HG02642 (cell line): ENCODE data around the gene TMEM126A.
A peak's percentile ranks its signal among the peaks of the same experiment; 100 is the strongest.

Experiments used
- ATAC-seq: cut with Tn5 transposase; IDR thresholded peaks from one replicate; pipeline ENCODE4 v1.9.1; 2021; ENCODE audit warnings: mild to moderate bottlenecking; ENCODE audit not compliant: unreplicated experiment, poor library complexity

TMEM126A gene

DNA sequence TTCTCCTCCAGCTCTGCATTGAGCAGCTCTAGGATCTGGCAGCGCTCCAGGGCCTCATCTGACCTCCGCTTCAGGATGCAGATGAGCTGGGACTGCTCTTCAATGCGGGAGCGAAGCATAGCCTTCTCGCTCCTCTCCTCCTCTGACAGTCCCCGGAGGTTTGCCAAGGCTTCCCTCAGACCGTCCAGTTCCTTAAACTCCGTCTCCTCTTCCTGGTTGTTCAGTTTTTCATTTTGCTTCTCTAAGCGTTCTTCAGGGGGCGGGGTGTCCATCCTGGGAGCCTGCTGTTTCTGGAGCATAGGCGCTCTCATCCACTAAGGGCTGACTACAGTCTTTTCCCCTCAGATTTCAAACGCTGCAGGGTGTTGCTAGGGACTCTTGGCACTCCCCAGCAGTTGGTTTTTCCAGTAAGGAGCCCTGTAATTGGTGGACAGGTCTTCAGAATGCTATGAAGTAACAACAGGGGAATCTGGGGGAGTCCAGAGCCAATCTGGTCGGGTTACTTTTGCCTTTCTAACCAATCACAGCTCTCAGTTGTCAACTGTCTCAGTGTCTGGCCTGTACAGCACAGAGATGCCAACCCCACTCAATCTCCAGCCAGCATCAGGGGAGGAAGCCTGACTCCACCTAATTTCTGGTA is 38.2 kb downstream of the TMEM126A start, which contains the start of gene CCDC89:
Gene CCDC89 (minus strand): TSS at position 376 of the 640 bp plus-strand sequence. CDS start 65 bp downstream, at position 311.
- no peak for ATAC-seq

DNA sequence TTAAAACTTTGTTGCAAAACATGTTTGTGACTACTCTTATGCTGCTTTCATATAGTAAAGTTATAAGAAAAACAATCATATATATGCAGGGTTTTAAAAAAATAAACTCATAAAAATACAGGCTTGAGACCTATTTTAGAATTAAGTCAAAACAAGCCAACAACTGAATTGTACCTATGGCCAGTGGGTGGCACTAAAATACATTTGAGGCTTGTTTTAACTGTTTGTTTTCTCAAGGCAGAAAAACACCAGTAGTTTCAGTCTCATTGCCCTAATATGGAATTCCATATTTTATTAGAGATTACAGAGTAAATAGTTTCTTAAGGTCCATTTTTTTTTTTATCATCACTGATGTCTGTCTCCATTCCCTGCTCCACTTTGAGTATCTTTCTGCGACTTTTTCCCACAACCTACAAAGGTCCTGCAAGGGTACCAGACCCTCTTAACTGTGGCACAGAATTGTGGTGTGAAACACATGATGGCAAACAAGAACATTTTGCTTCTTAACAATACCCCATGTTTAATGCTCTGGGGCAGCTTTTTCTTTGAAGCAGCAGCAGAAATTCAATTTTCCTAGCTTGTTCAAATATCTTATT is 46.7 kb downstream of the TMEM126A start:
- no peak for ATAC-seq

- ATAC-seq: no peak
Measured at GRCh38 chr11:85695546-85695945, 47.8 kb downstream of the TMEM126A start.

DNA sequence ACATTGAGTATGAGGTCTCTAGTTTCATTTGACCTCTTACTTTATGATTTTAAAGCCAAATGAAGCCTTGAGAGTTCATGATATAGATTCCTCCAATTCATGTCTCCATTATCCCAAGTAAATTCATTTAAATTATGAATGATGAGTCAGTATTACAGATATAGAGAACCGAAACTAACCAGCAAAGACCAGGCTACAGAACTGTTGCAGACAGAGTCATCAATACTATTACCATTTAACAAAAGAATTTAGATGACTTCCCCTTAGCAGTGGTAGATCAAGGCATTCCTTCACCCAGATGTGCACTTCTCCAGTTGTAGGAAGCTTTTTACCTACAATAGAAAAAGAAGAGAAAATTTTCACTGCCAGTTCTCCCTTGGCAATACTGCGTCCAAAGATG is 50.0 kb downstream of the TMEM126A start:
- no peak for ATAC-seq

DNA sequence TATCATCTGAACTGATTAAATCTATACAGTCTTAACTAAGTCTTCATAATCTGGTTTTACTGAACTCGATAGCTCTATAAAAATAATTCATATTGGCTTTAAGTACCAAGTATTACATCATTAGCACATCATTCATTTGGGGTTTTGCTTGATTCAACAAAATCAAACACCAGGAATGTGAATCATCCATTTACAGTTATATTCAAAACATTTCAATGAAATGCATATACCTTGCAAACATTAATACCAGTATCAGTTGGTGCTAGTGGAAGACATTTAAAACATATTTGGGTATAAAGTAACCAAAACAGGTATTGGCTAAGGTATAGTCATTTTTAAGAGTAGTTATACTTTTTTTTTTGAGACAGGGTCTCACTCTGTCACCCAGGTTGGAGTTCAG is 50.4 kb downstream of the TMEM126A start:
- no peak for ATAC-seq

DNA sequence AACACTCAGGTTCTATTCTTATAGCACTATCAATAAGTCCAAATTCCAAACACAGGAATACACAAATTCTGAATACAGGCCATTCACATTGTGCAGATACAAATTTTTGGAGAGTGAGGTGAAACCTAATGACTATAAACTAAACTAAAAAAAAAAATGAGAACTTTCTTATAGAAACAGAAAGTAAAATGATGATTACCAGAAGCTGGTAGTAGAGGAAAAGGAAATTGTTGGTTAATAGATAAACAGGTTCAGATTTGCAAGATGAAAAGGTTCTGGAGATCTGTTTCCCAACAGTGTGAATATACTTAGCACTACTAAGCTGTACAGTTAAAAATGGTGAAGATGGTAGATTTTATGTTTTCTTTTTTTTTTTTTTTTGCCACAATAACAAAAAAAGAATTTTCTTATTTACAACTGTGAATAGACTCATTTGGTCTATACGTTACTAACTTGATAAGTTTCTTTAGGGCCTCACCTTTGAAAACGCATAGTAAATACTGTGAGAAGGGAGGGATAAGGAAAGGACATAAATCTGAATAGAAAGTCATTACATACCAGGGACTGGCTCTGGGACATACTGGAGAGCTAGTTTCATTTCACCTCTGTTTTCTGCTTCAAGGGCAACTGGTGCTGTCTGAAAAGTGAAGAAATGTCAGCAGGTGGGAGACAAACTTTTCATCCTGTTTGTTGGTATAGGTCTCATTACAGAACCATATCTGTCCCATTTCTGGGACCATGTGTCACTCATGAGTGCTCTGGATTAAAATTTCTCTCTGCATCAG is 52.4 kb downstream of the TMEM126A start:
- ATAC-seq: peak; percentile 89

GRCh38 chr11:85704967-85705366 is 57.2 kb downstream of the TMEM126A start:
- ATAC-seq: no peak

GRCh38 chr11:85705800-85706199 is 58.0 kb downstream of the TMEM126A start:
- ATAC-seq: no peak
